Panc1 (cell line): ENCODE results near the gene SLC22A5.

Source experiments
- POLR2AphosphoS5 ChIP-seq: IDR thresholded peaks from 2 replicates; pipeline ENCODE4 v1.6.1; 2012; ENCODE audit warnings: mild to moderate bottlenecking, low read depth, low read length, moderate library complexity
- SIN3A ChIP-seq: IDR thresholded peaks from 2 replicates; pipeline ENCODE4 v1.6.1; 2012; ENCODE audit warnings: low read depth, mild to moderate bottlenecking, low read length, moderate library complexity, borderline replicate concordance; ENCODE audit not compliant: insufficient read depth
- TCF7L2 ChIP-seq: IDR thresholded peaks from 2 replicates; pipeline ENCODE4 v1.6.1; 2011; ENCODE audit warnings: mild to moderate bottlenecking, low read depth, low read length, inconsistent platforms
- TF ChIP-seq, protein P1 (sequence below): fragments of 450-650 bp; IDR thresholded peaks from 2 replicates; pipeline ENCODE4 v1.5.1; 2017; ENCODE audit warnings: mild to moderate bottlenecking
- TF ChIP-seq, protein P2 (sequence below), 2 experiments: IDR thresholded peaks; 2 replicates each; pipeline ENCODE4 v1.6.1; 2011 to 2012; ENCODE audit warnings: low read depth in 2 of 2, control low read depth in 1 of 2, low read length in 1 of 2, mild to moderate bottlenecking in 1 of 2, moderate library complexity in 1 of 2; ENCODE audit not compliant: insufficient read depth in 1 of 2

DNA sequence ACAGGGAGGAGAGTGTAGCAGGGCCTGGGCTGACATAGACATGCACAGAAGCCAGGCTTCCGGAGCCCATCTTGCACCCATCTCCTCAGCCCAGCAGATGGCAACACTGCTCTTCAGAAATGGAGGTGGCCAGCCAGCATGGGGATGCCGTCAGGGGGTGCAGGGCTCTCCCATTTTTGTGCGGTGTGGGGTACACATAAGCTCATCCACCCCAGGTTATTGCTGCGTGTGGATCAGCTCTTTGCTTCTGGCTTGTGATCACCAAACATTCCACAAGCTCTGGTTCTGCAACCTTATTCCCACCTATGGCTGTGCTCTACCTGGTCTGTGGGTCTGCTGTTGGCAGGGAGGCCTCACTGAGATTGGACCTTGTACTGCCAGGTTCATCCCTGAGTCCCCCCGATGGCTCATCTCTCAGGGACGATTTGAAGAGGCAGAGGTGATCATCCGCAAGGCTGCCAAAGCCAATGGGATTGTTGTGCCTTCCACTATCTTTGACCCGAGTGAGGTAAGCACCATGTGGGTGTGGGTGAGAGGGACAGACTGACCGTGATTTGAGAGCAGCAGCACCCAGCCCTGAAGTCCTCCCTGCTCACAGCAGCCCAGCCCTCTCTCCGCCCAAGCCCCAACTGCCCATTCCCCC is 17.3 kb downstream of the SLC22A5 start:
- TF ChIP-seq, protein P1, sequence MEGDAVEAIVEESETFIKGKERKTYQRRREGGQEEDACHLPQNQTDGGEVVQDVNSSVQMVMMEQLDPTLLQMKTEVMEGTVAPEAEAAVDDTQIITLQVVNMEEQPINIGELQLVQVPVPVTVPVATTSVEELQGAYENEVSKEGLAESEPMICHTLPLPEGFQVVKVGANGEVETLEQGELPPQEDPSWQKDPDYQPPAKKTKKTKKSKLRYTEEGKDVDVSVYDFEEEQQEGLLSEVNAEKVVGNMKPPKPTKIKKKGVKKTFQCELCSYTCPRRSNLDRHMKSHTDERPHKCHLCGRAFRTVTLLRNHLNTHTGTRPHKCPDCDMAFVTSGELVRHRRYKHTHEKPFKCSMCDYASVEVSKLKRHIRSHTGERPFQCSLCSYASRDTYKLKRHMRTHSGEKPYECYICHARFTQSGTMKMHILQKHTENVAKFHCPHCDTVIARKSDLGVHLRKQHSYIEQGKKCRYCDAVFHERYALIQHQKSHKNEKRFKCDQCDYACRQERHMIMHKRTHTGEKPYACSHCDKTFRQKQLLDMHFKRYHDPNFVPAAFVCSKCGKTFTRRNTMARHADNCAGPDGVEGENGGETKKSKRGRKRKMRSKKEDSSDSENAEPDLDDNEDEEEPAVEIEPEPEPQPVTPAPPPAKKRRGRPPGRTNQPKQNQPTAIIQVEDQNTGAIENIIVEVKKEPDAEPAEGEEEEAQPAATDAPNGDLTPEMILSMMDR: peak; percentile 88
- no peak for TF ChIP-seq POLR2AphosphoS5
- TF ChIP-seq, protein P2, sequence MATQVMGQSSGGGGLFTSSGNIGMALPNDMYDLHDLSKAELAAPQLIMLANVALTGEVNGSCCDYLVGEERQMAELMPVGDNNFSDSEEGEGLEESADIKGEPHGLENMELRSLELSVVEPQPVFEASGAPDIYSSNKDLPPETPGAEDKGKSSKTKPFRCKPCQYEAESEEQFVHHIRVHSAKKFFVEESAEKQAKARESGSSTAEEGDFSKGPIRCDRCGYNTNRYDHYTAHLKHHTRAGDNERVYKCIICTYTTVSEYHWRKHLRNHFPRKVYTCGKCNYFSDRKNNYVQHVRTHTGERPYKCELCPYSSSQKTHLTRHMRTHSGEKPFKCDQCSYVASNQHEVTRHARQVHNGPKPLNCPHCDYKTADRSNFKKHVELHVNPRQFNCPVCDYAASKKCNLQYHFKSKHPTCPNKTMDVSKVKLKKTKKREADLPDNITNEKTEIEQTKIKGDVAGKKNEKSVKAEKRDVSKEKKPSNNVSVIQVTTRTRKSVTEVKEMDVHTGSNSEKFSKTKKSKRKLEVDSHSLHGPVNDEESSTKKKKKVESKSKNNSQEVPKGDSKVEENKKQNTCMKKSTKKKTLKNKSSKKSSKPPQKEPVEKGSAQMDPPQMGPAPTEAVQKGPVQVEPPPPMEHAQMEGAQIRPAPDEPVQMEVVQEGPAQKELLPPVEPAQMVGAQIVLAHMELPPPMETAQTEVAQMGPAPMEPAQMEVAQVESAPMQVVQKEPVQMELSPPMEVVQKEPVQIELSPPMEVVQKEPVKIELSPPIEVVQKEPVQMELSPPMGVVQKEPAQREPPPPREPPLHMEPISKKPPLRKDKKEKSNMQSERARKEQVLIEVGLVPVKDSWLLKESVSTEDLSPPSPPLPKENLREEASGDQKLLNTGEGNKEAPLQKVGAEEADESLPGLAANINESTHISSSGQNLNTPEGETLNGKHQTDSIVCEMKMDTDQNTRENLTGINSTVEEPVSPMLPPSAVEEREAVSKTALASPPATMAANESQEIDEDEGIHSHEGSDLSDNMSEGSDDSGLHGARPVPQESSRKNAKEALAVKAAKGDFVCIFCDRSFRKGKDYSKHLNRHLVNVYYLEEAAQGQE (IDR thresholded peaks at IDR 0.05; ENCODE audit: insufficient read depth in 1 of 2, low read depth in 2 of 2, low read length in 1 of 2): no peak
- TF ChIP-seq TCF7L2: no peak
- TF ChIP-seq SIN3A: no peak
